GM19240 (cell line): Measurements from ENCODE around the gene STAG1.
"Not testable (repeated sequence)": the region's sequence is repeated elsewhere in the genome, so short reads cannot be mapped to it uniquely, and the experiment has no call there.

Experiments used
- DNase-seq: peaks from one replicate; pipeline ENCODE4 v3.0.0; 2011; ENCODE audit warnings: low spot score; ENCODE audit not compliant: insufficient read length

Gene STAG1

DNA sequence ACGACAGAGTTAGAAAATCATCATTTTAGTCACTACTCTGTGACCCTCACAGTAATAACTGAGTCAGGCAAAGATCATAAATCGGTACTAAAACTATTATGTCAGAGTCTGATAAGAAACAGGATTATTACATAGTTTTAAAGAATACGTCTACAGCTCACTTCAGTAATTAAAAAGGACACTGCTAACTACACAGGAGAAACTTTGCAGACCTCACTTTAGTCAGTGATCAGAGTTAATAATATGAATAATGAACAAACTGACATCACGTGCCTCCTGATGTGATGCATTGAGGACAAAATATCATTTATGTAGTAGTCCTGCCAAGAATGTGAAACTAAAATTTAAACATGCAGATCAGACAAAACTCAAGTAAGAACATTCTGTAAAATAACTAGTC lies 339.9 kb downstream of the STAG1 start:
- no peak for DNase-seq

DNA sequence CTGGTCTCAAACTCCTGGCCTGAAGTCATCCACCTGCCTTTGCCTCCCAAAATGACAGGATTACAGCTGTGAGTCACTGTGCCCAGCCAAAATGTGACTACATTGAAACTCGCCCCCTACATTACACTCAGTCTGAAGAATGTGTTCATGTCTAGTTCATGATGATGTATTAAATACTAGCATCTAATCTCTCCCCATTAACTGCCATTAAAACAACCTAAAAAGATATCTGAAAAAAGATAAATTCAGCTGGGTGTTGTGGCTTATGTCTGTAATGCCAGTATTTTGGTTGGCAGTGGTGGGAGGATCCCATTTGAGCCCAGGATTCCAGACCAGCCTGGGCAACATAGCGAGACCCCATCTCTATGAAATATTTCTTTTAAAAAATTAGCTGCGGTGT lies 342.6 kb downstream of the STAG1 start:
- DNase-seq, result no peak

DNA sequence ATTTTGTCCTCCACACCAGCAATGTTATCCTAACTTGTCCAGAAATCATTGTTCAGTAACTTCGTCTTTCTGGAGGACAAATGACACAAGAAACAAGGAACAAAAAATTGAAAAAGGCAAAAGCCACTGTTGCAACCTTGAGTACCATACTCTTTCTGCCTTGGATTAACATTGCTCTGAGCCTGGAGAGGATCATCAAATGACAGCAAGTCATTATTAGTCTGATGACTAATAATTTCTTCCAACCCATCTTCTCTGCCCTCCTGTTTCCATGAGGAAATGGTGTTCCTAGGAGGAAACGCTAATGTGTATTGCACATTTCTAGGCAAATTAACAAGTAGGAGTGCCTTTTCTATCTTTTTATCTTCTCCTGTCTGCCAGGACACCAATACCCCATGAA lies 348.1 kb downstream of the STAG1 start:
- DNase-seq, result no peak

DNA sequence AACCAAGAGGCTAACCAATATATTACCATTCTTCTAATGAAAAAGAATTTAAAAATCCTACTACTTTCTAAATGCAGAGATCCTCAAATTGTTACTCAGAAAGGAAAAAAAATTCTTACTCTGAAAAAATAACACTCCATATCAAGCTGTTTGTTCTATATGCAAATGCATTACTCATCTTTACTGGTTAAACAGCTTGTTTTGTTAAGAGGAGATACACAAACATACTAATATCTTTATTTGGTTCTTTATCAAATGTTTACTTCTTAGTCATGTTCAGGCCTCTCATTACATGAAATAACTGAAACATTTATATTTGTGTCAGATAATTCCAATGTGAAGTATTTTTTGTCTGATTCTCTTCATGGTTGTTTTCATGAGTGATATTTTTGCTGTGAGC lies 355.3 kb downstream of the STAG1 start:
- no peak for DNase-seq

DNA sequence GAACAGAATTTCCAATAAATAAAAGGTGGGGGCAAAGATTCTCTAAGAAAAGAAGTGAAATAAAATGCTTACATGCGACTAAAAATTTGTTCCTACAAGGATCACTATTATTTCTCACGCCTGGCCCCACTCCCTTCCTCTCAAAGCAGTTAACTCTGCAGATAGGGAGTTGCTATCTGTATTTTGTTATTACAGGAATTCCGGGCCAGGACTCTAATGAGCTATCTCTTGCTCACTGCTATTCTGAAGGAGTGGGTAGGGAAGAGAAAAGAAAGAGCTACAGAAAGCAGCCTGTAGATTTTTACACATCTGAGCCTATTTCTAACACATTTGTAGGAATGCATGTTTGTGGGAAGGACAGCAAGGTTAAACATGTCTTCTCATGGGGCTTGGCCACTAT lies 361.6 kb downstream of the STAG1 start:
- no peak for DNase-seq

DNA sequence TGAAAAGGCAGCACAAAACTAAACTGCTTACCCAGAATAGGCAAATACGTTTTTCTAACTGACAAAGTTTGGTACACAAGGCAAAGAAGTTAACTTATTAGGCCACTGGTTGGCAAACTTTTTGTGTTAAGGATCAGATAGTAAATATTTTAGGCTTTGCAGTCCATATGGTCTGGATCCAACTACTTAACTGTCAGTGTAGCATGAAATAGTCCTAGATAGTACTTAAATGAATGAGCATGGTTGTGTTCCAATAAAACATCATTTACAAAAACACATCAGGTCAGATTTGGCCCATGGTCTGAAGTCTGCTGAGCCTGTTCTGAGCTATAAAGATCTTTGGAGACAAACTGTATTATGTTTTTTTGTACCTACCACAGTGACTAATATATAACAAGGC lies 365.1 kb downstream of the STAG1 start:
- DNase-seq, result no peak

DNA sequence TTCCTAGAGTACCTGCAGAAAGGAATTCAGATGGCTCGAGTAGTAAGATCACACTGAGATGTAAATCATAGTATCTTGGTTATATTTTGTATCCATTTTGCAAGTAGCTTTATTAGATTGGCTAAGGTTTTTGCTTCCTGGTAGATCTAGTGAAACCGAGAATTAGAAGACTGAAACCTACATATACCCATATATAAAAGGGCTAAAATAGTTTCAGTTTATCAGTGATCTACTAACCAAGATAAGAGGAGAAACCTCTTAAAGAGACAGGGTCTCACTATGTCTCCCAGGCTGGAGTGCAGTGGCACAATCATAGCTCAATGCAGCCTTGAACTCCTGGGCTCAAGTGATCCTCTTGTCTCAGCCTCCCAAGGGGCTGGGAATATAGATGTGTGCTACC lies 366.7 kb downstream of the STAG1 start:
- no peak for DNase-seq

DNA sequence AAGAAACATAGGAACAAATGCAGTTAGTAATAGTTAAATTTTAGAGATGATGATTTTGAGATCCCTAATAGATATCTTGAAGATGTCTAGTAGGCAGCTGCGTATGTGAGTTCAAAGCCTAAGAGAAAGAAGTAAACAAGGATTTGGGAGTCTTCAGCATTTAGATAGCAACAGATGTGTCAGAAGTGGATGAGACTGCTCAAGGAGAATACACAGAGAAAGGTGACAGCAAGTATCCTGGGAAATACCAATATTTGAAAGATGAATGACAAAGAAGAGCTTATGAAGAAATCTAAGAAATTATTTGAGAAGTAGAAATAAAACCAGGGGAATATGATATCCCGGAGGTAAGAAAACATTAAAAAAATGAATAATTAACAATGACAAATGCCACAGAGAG lies 371.1 kb downstream of the STAG1 start:
- DNase-seq, result no peak

DNA sequence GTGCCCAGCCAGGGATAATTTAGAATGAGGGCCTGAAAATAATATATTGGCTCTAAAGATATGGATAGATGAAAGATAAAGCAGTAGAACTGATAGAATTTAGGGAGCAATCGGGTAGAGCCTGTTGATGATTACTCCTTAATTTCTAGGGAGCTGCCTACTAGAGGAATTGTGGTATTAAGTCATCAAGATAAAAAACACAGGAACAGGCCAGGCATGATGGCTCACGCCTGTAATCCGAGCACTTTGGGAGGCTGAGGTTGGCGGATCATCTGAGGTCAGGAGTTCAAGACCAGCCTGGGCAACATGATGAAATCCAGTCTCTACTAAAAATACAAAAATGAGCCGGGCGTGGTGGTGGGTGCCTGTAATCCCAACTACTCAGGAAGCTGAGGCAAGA lies 371.6 kb downstream of the STAG1 start:
- DNase-seq, result no peak

DNA sequence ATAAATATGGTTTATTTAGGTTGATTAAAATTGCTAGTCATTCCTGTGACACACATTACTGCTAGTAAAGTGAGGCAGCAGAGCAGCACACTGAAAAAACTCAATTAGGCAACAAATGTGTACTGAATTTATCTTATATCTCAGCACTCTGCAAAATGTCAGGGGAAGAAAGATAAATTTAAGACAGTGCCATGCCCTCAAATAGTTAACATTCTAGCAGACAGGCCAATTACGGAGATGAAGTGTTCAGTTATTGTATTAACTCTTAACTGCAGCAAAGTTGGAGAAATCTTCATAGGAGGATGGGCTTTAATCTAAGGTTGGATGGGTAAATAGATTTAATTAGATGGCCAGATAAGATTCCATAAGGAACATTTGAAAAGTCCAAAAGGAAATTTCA lies 374.2 kb downstream of the STAG1 start:
- no peak for DNase-seq

DNA sequence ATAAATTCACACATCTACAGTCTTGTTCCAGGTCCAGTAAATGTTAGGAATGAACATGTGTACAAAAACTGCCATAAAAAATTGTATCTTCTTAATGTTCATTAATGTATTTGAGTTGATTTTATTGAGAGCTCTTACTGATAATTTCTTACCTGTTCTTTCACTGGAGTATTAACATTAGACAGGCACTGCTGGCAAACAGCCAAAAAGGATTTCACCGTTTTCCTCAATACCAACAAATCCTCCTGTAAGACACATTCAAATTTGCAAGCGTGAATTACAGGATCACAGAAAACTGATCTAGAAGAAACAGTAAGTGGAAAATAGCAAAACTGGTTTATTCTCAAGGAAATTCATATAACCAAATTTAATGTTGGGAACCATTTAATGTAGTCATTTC lies 374.7 kb downstream of the STAG1 start:
- DNase-seq, result no peak

DNA sequence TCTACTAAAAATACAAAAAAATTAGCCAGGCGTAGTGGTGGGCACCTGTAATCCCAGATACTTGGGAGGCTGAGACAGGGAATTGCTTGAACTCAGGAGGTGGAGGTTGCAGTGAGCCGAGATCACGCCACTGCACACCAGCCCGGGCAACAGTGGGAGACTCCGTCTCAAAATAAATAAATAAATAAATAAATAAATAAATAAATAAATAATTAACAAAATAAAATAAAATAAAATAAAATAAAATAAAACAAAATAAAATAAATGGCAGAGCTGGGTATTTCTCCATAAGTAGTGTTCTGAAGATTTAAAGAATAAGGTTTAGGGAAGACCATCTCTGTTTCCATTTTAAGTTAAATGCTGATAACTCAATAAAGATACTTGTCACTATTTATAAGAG lies 376.4 kb downstream of the STAG1 start:
- DNase-seq, result not testable (repeated sequence)

DNA sequence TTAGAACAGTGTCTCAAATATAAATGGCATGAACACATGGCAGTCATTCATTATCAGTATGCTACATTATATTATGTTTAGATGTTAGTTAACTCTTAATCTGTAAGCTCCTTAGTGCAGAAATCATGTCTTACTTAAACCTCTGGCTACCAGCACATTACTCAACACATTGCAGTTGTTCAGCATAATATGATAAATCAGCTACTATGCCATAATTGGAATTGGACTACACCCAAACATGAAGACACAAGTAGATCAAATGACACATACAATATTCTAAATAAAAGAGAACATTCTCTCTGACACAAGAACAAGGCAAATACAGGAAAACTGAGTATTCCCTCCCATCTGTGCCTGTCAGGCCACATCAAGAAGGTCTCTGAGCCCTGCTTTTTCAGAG lies 385.9 kb downstream of the STAG1 start:
- DNase-seq, result no peak

DNA sequence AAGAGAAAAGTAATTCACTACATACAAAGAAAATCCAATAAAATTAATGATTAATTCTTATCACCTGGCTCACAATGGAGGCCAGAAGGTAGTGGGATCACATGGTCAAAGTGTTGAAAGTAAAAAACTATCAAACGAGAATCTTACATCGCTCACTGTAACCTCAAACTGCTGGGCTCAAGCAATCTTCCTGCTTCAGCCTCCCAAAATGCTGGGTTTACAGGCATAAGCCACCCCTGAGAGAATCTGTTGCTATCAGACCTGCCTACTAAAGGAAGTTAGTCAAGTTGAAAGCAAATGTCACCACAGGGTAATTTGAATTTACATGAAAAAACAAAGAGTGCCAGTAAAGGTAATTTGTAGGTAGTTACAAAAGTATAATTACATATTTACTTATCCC lies 398.7 kb downstream of the STAG1 start:
- DNase-seq, result no peak

DNA sequence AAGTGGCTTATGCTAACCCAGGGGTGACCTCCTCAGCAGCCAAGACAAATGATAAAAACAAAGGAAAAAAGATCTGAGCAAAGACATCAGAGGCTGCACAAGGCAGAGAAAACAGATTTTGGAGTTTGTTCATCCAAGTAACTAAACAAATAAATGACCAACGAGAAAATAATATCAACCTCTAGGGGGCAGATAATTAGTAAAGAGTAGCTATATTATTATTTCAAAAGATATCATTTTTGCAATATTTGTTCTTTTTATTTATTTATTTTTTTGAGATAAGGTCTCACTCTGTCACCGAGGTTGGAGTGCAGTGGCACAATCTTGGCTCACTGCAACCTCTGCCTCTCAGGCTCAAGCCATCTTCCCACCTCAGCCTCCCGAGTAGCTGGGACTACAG lies 400.3 kb downstream of the STAG1 start:
- DNase-seq, result no peak

DNA sequence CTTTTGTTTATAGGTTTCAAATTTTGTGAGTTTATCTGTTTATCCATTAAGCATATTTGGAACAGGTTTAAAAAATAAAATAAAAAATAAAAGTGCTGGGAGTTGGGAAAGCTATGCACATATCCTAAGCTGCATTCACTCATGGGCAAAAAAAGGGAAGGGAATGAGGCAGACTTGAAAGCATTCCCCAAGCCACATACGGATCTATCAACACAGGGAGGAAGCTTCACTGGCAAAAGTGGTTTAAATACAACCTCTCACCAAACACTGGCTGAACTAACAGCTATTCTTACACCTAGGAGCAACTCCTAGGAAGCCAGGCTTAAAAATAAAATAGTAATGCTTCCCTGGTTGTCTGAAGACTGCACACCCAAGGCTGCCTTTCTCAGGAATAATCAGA lies 400.8 kb downstream of the STAG1 start:
- DNase-seq, result no peak

DNA sequence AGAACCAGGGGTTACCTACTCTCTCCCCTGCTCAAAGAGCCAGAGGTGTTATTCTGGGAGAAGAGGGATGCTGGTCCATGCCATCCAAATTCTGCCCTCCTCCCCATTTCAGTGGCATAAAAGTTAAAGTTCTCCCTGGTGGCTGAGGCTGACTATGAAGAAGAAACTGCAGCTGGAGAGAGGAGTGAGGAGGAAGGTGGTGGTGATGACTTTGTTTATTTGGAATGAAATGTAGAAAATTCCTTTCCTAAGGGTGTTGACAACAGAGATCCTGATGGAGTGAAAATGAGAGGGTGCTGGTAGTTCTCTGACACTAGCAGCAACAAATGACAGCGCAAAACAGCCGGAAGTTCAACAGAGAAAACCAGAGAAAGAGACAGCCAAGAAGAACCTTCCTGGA lies 401.6 kb downstream of the STAG1 start:
- DNase-seq, result no peak

DNA sequence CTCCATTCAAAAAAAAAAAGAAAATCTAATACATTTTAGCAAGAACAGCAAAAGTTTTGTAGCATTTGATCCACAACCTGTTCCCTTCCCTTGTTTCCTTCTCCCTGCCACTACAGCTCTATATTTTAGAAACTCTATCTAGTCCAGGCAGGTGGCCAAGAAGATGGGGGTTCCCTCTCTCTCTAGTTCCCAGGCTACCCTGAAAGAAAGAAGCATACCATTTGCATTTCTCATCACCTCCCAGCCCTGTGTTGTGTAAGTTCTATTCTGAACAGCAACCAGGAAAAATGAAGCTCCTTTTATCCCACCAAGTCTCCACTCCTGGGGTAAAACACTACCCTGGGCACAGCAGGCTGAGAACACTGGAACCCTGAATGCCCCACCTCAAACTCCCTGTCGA lies 402.0 kb downstream of the STAG1 start:
- DNase-seq, result no peak

DNA sequence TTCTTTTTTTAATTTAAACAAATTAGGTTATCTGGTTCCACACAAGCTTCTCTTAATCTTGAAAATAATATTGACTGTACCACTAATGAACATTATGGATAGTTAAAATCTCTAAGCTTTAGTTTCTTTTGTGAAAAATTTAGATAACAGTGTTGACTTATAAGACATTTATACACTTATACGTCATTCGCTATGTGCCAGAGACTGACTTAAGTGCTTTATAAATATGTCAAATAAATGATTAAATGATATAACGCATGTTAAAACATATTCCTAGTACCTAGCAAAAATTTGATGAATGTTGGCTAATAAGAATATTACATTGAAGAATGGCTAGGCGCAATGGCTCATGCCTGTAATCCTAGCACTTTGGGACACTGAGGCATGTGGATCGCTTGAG lies 405.7 kb downstream of the STAG1 start:
- DNase-seq, result no peak

DNA sequence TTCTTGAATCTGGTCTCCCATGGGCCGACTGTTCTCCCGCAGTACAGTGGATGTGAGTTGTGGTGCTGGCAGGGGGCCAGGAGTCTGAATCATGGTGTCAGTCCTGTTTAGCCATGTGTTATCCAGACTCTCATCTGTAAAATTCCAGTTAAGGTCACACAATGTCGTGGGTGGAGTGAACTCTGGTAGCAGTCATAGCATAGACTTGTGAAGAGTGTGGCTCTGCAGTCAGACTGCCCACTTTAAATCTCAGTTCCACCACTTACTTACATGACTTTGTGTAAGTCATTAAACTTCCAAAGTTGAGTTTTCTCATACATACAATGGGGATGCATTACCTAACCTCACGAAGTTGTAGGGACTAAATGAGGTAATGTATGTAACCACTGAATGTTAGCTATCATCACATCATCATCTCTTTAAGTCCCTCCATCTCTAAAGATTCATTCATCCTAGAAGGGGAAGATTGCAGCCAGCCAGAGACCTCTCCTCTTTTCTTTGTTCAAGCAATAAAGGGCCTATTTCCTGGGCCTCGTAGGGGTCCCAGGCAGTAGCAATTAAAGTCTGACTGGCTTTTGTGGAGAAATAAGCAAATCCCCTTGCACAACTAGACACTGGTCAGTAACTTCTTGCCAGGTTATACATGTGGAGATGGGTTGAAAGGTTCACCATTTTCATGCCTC lies 408.2 kb downstream of the STAG1 start:
- no peak for DNase-seq

DNA sequence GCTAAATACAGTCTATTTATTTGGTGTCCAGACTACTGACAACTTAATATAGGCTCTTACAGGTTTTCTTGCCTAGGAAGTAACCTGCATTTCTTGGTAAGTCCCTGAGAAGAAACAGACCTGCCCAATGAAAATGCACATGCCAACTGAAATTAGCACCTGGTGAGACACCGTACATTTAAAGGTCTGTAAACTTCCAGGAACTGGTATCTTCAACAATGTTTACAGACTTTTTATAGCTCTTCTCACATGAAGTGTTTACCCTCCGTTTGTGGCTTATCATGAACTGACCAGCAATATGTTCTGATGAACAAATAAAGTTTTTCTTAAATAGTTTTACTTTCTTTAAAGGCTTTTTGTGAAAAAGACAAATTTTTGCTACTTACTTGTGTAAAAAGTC lies 408.7 kb downstream of the STAG1 start:
- no peak for DNase-seq

DNA sequence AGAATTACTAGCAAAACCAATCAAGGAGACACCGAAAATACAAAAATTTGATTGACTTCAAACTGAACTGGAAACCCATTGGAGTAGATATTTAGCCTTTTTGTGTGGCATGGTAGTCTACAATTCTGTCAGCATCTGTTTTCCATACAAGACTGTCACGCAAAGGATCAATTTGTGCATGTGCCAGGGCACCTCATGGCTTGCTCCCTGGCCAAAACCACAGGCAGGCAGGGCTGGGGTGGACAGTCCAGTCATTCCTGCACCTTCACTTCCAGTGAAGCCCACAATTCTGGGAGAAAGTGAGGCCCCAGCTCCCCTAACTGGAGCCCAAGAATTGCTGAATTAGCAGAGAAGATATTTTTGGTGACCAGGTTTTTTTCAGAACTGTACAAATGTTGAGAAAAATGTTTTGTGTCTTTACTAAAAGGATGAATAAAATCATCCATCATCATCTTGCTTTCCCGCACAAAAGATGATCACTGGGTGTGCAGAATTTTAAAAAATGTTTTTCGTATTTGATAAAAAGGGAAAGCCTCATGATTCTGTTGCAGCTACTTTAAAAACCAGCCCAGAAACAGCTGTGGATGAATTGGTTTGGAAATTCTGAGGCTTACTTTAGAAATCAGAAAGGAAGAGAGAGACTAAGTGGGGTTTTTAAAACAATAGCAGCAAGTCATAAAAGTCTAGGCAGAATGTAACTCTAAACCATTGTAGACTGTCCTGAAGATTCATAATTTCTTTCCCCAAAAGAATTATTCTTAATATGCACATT lies 415.7 kb downstream of the STAG1 start:
- DNase-seq, result no peak

DNA sequence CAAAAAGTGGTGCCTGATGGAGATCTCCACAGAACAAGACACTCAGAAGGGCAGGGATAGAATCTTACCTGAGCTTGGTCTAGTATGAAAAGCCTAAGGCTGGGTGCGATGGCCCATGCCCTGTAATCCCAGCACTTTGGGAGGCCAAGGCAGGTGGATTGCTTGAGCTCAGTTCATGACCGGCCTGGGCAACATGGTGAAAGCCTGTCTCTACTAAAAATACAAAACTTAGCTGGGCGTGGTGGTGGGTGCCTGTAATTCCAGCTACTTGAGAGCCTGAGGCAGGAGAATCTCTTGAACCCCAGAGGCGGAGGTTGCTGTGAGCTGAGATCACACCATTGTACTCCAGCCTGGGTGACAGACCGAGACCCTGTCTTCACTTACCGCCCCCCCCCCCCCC lies 417.5 kb downstream of the STAG1 start:
- DNase-seq, result not testable (repeated sequence)
